Measurements from ENCODE around the gene AK2. TPM values are rescaled to one million over a fixed set of nuclear protein-coding genes. Genes with fewer than 3 reads are reported as not detected.
"Not testable (repeated sequence)": the region's sequence is repeated elsewhere in the genome, so short reads cannot be mapped to it uniquely, and the experiment has no call there.

AK2 gene
- total RNA-seq, 1 donor from 2014 or later = 118 TPM

DNA sequence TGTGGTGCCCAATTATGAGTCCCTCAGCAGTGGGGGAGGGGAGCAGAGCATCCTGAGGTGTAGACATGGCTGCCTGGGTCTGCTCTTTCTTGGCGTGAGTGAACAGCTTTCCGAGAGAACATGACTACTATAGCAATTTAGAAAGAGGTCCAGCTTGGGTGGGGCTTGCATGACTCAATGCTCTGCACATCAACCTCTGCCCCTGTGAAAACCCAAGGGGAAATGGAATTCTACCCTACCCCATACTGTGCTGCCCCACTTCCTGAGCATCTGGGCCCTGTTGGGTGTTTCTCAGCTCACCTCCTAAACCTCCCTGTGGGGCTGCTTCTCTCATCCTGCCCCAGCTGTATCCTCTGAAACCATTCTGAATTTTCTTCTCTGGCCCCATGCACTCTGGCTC, 36.0 kb upstream of the AK2 start:
- H3K4me1 ChIP-seq = no peaks in the 10 kb centered on the region
- DNase-seq (ENCODE audit: extremely low spot score in 2 of 2) = no peak
- TF ChIP-seq, protein P1, sequence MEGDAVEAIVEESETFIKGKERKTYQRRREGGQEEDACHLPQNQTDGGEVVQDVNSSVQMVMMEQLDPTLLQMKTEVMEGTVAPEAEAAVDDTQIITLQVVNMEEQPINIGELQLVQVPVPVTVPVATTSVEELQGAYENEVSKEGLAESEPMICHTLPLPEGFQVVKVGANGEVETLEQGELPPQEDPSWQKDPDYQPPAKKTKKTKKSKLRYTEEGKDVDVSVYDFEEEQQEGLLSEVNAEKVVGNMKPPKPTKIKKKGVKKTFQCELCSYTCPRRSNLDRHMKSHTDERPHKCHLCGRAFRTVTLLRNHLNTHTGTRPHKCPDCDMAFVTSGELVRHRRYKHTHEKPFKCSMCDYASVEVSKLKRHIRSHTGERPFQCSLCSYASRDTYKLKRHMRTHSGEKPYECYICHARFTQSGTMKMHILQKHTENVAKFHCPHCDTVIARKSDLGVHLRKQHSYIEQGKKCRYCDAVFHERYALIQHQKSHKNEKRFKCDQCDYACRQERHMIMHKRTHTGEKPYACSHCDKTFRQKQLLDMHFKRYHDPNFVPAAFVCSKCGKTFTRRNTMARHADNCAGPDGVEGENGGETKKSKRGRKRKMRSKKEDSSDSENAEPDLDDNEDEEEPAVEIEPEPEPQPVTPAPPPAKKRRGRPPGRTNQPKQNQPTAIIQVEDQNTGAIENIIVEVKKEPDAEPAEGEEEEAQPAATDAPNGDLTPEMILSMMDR (IDR thresholded peaks at IDR 0.05) = no peak
- TF ChIP-seq POLR2AphosphoS5 (IDR thresholded peaks at IDR 0.05; ENCODE audit: insufficient read depth in 1 of 2, low read depth in 1 of 2) = no peak
- no peak for TF ChIP-seq POLR2A (IDR thresholded peaks at IDR 0.05)
- H3K27me3 ChIP-seq = no peaks in the 10 kb centered on the region
- H3K27ac ChIP-seq = no peak overlapping the region
- H3K9me3 ChIP-seq = no peaks in the 10 kb centered on the region
- no peak overlapping the region for H3K4me3 ChIP-seq
- intact Hi-C loops (cut with DNase I) = no loop called here
- H3K36me3 ChIP-seq = no peaks in the 10 kb centered on the region

DNA sequence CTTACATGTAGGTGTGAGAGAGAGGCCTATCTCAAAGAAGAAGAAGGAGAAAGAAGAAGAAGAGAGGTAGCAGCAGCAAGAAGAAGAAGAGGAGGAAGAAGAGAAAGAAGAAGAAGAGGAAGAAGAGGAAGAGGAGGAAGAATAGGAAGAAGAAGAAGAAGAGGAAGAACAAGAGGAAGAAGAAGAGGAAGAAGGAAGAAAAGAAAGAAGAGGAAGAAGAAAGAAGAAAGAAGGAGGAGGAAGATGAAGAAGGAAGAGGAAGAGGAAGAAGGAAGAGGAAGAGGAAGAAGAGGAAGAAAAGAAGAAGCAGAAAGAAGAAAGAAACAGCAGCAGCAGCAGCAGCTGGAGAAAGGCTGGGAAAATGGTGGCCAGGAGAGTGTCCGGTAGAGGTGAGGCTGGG, 33.9 kb upstream of the AK2 start:
- peaks cover 4% of the 10 kb centered on the region for H3K9me3 ChIP-seq
- intact Hi-C loops (cut with DNase I) = no loop called here
- TF ChIP-seq POLR2A (IDR thresholded peaks at IDR 0.05) = no peak
- TF ChIP-seq POLR2AphosphoS5 (IDR thresholded peaks at IDR 0.05; ENCODE audit: insufficient read depth in 1 of 2, low read depth in 1 of 2) = no peak
- TF ChIP-seq, protein P1 (IDR thresholded peaks at IDR 0.05) = no peak
- H3K4me3 ChIP-seq = no peak overlapping the region
- no peak overlapping the region for H3K27ac ChIP-seq
- H3K36me3 ChIP-seq = no peaks in the 10 kb centered on the region
- no peaks in the 10 kb centered on the region for H3K4me1 ChIP-seq
- no peaks in the 10 kb centered on the region for H3K27me3 ChIP-seq
- no peak for DNase-seq (ENCODE audit: extremely low spot score in 2 of 2)

DNA sequence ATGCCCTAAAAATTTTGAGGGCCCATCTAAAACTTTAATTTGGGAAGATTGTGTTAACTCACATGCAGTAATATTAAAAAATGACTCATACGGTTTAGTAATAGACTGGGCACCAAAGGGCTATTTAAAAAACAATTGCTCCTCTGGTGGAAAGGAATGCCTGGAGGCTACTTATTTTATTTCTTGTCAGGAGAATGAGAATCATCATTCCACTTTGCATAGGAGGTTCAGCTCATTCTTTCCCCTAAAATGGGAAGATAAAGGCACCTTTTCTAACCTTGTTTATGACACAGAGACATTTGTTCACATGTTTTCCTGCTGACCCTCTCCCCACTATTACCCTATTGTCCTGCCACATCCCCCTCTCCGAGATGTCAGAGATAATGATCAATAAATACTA, 31.4 kb upstream of the AK2 start:
- H3K4me1 ChIP-seq; intact Hi-C loops (cut with DNase I); H3K36me3 ChIP-seq; H3K27me3 ChIP-seq; DNase-seq (ENCODE audit: extremely low spot score in 2 of 2); H3K27ac ChIP-seq; H3K4me3 ChIP-seq: not testable (repeated sequence)
- H3K9me3 ChIP-seq = peaks cover 18% of the 10 kb centered on the region

DNA sequence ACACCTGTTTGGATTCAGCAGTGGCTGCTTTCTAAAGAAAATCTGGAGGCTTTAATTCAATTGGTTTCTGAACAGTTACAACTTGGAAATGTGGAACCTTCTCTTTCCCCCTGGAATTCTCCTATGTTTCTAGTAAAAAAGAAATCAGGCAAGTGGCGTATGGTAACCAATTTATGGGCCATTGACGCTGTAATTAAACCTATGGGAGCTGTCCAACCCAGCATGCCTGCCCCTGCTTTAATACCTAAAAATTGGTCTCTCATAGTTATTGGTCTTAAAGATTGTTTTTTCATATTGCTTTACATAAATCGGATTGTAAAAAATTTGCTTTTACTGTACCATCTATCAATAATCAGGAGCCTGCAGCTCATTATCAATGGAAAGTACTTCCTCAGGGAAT, 29.8 kb upstream of the AK2 start:
- DNase-seq (ENCODE audit: extremely low spot score in 2 of 2); H3K4me1 ChIP-seq; H3K27me3 ChIP-seq; H3K36me3 ChIP-seq; H3K4me3 ChIP-seq; H3K27ac ChIP-seq; intact Hi-C loops (cut with DNase I): not testable (repeated sequence)
- peaks cover 24% of the 10 kb centered on the region for H3K9me3 ChIP-seq

DNA sequence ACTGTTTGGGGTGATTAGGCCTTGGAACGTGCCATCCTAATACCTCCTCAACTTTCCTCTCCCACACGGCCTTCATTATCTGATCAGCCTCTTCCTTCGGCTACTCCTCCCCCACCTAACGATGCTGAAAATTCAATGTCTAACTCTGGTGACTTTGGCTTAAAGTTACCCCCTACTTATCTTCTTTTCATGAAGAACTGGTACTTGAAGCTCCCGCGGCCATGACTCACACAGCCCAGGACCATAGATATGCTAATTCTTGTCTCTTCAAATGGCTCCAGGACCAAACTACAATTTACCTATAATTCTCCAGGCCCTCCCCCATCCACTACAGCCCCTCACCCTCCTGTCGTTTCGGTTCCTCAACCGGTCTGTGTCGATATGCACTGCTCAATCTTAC, 28.6 kb upstream of the AK2 start:
- TF ChIP-seq, protein P1 (IDR thresholded peaks at IDR 0.05) = no peak
- TF ChIP-seq POLR2AphosphoS5 (IDR thresholded peaks at IDR 0.05; ENCODE audit: insufficient read depth in 1 of 2, low read depth in 1 of 2) (no peak), POLR2A (IDR thresholded peaks at IDR 0.05) (no peak)

DNA sequence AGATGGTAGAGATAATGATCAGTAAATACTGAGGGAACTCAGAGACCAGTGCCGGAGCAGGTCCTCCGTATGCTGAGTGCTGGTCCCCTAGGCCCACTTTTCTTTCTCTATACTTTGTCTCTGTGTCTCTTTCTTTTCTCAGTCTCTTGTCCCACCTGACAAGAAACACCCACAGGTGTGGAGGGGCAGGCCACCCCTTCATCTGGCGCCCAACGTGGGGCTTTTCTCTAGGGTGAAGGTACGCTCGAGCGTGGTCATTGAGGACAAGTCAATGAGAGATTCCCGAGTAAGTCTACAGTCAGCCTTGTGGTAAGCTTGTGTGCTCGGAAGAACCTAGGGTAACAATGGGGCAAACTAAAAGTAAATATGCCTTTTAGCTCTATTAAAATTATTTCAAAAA, 27.6 kb upstream of the AK2 start:
- H3K4me3 ChIP-seq; intact Hi-C loops (cut with DNase I); H3K27me3 ChIP-seq; DNase-seq (ENCODE audit: extremely low spot score in 2 of 2); H3K27ac ChIP-seq; H3K36me3 ChIP-seq; H3K4me1 ChIP-seq: not testable (repeated sequence)
- peaks cover 24% of the 10 kb centered on the region for H3K9me3 ChIP-seq

More for the DNA sequence above, 28.6 kb upstream of the AK2 start:
- Histone ChIP-seq H3K9me3 (peaks cover 24% of the 10 kb centered on the region), H3K27me3 (no peaks in the 10 kb centered on the region), H3K27ac (no peak overlapping the region), H3K4me3 (no peak overlapping the region), H3K36me3 (no peaks in the 10 kb centered on the region), H3K4me1 (no peaks in the 10 kb centered on the region)
- no peak for DNase-seq (ENCODE audit: extremely low spot score in 2 of 2)
- intact Hi-C loops (cut with DNase I) = no loop called here

DNA sequence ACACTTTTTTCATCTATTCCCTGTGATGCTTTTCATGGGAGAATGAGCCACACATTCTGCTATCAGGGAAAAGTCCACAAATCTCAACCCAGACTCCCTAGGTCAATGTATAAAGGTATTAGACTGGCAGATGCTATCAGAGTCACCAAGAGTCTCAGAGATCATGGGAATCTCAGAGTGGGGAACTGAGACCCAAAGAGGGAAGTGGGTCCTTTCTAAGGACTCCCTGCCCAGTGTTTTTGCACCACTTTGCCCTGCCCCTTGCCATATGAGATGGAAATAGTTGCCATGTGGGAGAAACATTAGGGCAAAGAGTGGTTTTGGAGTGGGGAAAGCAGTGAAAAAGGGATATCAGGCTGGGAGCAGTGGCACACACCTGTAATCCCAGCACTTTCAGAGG, 25.2 kb upstream of the AK2 start:
- intact Hi-C loops (cut with DNase I) = no loop called here
- H3K9me3 ChIP-seq = peaks cover 24% of the 10 kb centered on the region
- no peaks in the 10 kb centered on the region for H3K4me1 ChIP-seq
- H3K27ac ChIP-seq = no peak overlapping the region
- no peak overlapping the region for H3K4me3 ChIP-seq
- H3K27me3 ChIP-seq = no peaks in the 10 kb centered on the region
- TF ChIP-seq, protein P1 (IDR thresholded peaks at IDR 0.05) = no peak
- TF ChIP-seq POLR2A (IDR thresholded peaks at IDR 0.05) (no peak), POLR2AphosphoS5 (IDR thresholded peaks at IDR 0.05; ENCODE audit: insufficient read depth in 1 of 2, low read depth in 1 of 2) (no peak)
- DNase-seq (ENCODE audit: extremely low spot score in 2 of 2) = no peak
- no peaks in the 10 kb centered on the region for H3K36me3 ChIP-seq
